HepG2 (cell line): ENCODE measurements around the gene MEX3A. TPM values are rescaled to one million over a fixed set of nuclear protein-coding genes. Genes with fewer than 3 reads are reported as not detected.

Source experiments
- DNMT3B ChIP-seq: conservative IDR thresholded peaks from 2 replicates; pipeline ENCODE4 v1.6.1; 2016; ENCODE audit warnings: missing biosample characterization, control low read depth
- FOXA3 ChIP-seq: IDR thresholded peaks from 2 replicates; pipeline ENCODE4 v1.6.1; 2016; ENCODE audit warnings: missing genetic modification reagents, missing compliant biosample characterization
- GFI1 ChIP-seq: sonication (generic); formaldehyde crosslinking; IDR thresholded peaks from 2 replicates; pipeline ENCODE4 v1.5.0; 2020; ENCODE audit warnings: missing genetic modification reagents, mild to moderate bottlenecking, borderline replicate concordance
- KAT2B ChIP-seq: fragments of 150-350 bp; IDR thresholded peaks from 2 replicates; pipeline ENCODE4 v1.6.1; 2014; ENCODE audit warnings: low read depth, low read length, borderline replicate concordance
- KDM4B ChIP-seq: sonication (generic); formaldehyde crosslinking; IDR thresholded peaks from 2 replicates; pipeline ENCODE4 v1.4.0; 2020; ENCODE audit warnings: missing genetic modification reagents
- MYC ChIP-seq: sonication (generic); formaldehyde crosslinking; IDR thresholded peaks from 2 replicates; pipeline ENCODE4 v1.9.0; 2021; ENCODE audit warnings: missing genetic modification reagents, borderline replicate concordance
- TRIM24 ChIP-seq: sonication (generic); formaldehyde crosslinking; IDR thresholded peaks from 2 replicates; pipeline ENCODE4 v1.8.0; 2022; ENCODE audit warnings: mild to moderate bottlenecking, missing genetic modification reagents
- ZNF180 ChIP-seq: sonication (generic); formaldehyde crosslinking; IDR thresholded peaks from 2 replicates; pipeline ENCODE4 v1.4.0; 2020; ENCODE audit warnings: low read depth, missing genetic modification reagents, borderline replicate concordance
- ZNF343 ChIP-seq: sonication (generic); formaldehyde crosslinking; IDR thresholded peaks from 2 replicates; pipeline ENCODE4 v1.4.0; 2020; ENCODE audit warnings: mild to moderate bottlenecking, missing genetic modification reagents
- polyA plus RNA-seq, 8 experiments: library from polyadenylated mRNA; depleted of rRNA in 3 of 8; stranded (reverse) in 7 of 8; unstranded in 1 of 8; fragments of >200 nt; fragmentation: Illumina TruSeq in 4 of 8; extraction: Trizol in 4 of 8; gene quantifications; 2 replicates each; pipeline versions ENCODE4 v1.2.1 to v1.2.3, GENCODE V29; 2011 to 2016; ENCODE audit warnings: low read depth in 4 of 8, missing spikeins in 1 of 8, mixed read lengths in 1 of 8; ENCODE audit not compliant: insufficient read depth in 1 of 8
- total RNA-seq, 5 experiments: library from RNA; depleted of rRNA; stranded (reverse); fragments of >200 nt; fragmentation: Illumina TruSeq; extraction: Trizol; gene quantifications; 2 replicates each; pipeline ENCODE4 v1.2.3, GENCODE V29; 2016; ENCODE audit warnings: low read depth in 1 of 5
- TF ChIP-seq, protein P1 (sequence below): IDR thresholded peaks from 2 replicates; pipeline ENCODE4 v1.6.1; 2016; ENCODE audit warnings: missing biosample characterization, missing genetic modification reagents, low read depth
- TF ChIP-seq, protein P2 (sequence below): IDR thresholded peaks from 2 replicates; pipeline ENCODE4 v1.4.0; 2020; ENCODE audit warnings: mild to moderate bottlenecking, missing genetic modification reagents
- TF ChIP-seq, protein P3 (sequence below): sonication (generic); formaldehyde crosslinking; IDR thresholded peaks from 2 replicates; pipeline ENCODE4 v1.8.1; 2023; ENCODE audit warnings: mild to moderate bottlenecking, missing genetic modification reagents
- TF ChIP-seq, protein P4 (sequence below), 2 experiments: sonication (generic) in 1 of 2; formaldehyde crosslinking in 1 of 2; IDR thresholded peaks; 2 replicates each; pipeline versions ENCODE4 v1.6.1 to v1.9.0; 2014 to 2022; ENCODE audit warnings: antibody characterized with exemption in 1 of 2, borderline replicate concordance in 1 of 2, inconsistent platforms in 1 of 2, low read depth in 1 of 2, missing genetic modification reagents in 1 of 2

The MEX3A gene
- total and polyA plus RNA-seq, 2 of the 13 experiments (the other 11 are each of a cell fraction or from before 2014, with no cell fraction given): 7.6 to 9.1 TPM

DNA sequence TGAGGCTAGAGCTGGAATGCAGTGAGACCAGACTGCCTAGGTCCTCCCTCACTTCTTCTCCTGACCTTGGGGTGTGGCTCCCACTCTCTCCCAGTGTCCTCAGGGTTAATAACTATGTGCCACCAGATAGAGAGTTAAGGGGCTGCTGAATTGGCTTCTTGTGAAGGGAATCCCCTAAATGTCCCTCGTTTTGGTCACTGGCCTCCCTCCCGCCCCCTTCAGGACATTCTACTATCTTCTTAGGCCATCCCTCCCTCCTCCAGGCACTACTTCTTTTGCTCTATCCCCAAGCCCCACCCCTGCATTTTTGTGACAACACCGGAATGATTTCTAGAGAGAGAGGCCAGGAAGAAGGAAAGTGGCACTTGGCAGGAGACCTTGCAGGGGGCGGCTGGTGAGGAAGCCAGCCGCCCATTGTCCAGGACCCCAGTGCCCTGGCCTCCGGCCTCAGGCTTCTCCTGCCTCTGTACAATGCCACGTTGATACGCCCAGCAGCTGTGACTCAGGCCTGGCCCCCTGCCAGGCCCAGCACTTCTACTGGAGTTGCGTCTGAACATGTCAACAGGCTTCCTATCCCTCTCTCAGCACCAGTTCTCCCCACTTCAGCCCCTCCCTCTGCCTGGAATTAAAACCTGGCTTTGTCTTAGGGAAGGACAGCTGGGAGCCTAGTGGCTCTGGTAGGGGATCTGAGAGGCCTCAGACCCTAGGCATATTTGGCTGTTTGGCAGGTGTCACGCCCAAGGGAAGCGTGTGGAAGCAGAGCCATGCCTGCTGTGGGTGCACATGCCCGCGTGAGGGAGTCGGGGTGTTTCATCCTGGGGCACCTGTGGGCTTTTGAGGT, 41.3 kb upstream of the MEX3A start (continued):
- TF ChIP-seq ZNF180 (CRISPR knock-in tag): no peak
- TF ChIP-seq MYC (CRISPR knock-in tag): peak; percentile 50; the same call in 1 of the 2 replicates
- TF ChIP-seq FOXA3 (CRISPR knock-in tag): peak; percentile 91
- no peak for TF ChIP-seq DNMT3B (CRISPR knock-in tag)
- no peak for TF ChIP-seq KAT2B
- no peak for TF ChIP-seq KDM4B (CRISPR knock-in tag)
- no peak for TF ChIP-seq ZNF343 (CRISPR knock-in tag)
- TF ChIP-seq, protein P1, sequence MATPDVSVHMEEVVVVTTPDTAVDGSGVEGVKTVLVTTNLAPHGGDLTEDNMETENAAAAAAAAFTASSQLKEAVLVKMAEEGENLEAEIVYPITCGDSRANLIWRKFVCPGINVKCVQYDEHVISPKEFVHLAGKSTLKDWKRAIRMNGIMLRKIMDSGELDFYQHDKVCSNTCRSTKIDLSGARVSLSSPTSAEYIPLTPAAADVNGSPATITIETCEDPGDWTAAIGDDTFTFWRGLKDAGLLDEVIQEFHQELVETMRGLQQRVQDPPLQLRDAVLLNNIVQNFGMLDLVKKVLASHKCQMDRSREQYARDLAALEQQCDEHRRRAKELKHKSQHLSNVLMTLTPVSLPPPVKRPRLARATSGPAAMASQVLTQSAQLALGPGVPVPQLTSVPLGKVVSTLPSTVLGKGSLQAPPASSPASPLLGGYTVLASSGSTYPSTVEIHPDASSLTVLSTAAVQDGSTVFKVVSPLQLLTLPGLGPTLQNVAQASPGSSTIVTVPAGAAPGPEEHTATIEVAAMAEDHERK: no peak
- TF ChIP-seq, protein P2, sequence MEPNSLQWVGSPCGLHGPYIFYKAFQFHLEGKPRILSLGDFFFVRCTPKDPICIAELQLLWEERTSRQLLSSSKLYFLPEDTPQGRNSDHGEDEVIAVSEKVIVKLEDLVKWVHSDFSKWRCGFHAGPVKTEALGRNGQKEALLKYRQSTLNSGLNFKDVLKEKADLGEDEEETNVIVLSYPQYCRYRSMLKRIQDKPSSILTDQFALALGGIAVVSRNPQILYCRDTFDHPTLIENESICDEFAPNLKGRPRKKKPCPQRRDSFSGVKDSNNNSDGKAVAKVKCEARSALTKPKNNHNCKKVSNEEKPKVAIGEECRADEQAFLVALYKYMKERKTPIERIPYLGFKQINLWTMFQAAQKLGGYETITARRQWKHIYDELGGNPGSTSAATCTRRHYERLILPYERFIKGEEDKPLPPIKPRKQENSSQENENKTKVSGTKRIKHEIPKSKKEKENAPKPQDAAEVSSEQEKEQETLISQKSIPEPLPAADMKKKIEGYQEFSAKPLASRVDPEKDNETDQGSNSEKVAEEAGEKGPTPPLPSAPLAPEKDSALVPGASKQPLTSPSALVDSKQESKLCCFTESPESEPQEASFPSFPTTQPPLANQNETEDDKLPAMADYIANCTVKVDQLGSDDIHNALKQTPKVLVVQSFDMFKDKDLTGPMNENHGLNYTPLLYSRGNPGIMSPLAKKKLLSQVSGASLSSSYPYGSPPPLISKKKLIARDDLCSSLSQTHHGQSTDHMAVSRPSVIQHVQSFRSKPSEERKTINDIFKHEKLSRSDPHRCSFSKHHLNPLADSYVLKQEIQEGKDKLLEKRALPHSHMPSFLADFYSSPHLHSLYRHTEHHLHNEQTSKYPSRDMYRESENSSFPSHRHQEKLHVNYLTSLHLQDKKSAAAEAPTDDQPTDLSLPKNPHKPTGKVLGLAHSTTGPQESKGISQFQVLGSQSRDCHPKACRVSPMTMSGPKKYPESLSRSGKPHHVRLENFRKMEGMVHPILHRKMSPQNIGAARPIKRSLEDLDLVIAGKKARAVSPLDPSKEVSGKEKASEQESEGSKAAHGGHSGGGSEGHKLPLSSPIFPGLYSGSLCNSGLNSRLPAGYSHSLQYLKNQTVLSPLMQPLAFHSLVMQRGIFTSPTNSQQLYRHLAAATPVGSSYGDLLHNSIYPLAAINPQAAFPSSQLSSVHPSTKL (CRISPR knock-in tag): peak; percentile 70; the same call in 1 of the 2 replicates
- TF ChIP-seq, protein P3, sequence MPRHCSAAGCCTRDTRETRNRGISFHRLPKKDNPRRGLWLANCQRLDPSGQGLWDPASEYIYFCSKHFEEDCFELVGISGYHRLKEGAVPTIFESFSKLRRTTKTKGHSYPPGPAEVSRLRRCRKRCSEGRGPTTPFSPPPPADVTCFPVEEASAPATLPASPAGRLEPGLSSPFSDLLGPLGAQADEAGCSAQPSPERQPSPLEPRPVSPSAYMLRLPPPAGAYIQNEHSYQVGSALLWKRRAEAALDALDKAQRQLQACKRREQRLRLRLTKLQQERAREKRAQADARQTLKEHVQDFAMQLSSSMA (CRISPR knock-in tag): no peak
- TF ChIP-seq TRIM24: no peak
- TF ChIP-seq GFI1 (CRISPR knock-in tag): no peak
- TF ChIP-seq, protein P4, sequence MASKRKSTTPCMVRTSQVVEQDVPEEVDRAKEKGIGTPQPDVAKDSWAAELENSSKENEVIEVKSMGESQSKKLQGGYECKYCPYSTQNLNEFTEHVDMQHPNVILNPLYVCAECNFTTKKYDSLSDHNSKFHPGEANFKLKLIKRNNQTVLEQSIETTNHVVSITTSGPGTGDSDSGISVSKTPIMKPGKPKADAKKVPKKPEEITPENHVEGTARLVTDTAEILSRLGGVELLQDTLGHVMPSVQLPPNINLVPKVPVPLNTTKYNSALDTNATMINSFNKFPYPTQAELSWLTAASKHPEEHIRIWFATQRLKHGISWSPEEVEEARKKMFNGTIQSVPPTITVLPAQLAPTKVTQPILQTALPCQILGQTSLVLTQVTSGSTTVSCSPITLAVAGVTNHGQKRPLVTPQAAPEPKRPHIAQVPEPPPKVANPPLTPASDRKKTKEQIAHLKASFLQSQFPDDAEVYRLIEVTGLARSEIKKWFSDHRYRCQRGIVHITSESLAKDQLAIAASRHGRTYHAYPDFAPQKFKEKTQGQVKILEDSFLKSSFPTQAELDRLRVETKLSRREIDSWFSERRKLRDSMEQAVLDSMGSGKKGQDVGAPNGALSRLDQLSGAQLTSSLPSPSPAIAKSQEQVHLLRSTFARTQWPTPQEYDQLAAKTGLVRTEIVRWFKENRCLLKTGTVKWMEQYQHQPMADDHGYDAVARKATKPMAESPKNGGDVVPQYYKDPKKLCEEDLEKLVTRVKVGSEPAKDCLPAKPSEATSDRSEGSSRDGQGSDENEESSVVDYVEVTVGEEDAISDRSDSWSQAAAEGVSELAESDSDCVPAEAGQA (IDR thresholded peaks at IDR 0.05; ENCODE audit: low read depth): no peak
- TF ChIP-seq, protein P4 (CRISPR knock-in tag; IDR thresholded peaks at IDR 0.05; ENCODE audit: borderline replicate concordance): no peak
